Measurements from ENCODE around the gene TERT. TPM values are rescaled to one million over a fixed set of nuclear protein-coding genes. Genes with fewer than 3 reads are reported as not detected.

The TERT gene
- total RNA-seq, 1 experiment from 2014 or later = 0.80 TPM

DNA sequence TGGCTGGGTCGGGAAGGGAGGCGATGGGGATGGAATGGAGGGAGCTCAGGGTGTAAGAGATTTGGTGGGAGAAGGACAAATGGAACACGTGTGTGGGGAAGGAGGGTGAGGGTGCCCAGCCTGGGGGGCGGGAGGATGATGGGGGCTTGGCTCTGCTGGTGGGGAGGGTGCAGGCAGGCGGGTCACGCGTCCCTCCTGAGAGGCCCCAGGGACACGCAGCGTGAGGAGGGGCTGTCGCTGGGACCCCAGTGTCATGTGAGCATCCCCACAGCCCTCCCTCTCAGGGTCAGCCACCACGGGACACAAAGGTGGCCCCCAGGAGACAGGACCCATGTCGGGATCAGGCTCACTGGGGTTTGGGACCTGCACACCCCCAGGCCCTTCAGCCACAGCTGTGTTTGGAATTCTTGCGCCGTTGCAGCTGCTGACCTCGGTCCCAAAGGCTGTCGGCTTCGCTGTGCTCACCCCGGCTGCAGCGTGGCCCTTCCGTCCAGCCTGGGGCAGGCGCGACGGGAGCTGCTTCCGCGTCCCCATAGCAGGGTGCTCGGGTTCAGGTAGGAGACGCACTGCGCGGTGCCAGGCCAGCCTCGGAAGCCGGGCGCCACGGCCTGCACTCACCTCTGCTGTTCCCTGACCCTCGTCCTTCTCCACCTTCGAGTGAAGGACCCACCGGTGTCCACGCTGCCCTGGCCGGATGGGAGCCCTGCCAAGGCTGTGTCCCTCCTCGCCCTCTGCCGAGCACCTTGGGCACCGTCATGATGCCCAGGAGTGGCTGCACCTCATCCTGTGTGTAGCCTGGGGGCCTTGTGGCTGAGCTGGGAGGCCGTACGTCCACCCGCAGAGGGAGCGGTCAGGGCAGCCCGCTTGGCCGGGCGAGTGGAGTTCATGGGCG is 88.1 kb downstream of the TERT start:
- intact Hi-C loops (cut with micrococcal nuclease) = no loop called here
- no peaks in the 10 kb centered on the region for H3K9me3 ChIP-seq (ENCODE audit: low read length)
- no peaks in the 10 kb centered on the region for H3F3A ChIP-seq (ENCODE audit: low read length, unreplicated experiment)
- H2AFZ ChIP-seq (ENCODE audit: low read length) = no peak overlapping the region
- no TSS peak for BruUV-seq (replicated peaks)
- no peak for DNase-seq
- H3K4me3 ChIP-seq (ENCODE audit: low read length) = no peak overlapping the region
- no peak overlapping the region for H3K4me2 ChIP-seq (ENCODE audit: low read length)
- ChIA-PET CTCF (no interaction called here), POLR2A (ENCODE audit: unreplicated experiment) (no interaction called here)
- H3K79me2 ChIP-seq (ENCODE audit: low read length) = no peaks in the 10 kb centered on the region
- no peak for ATAC-seq
- no peaks in the 10 kb centered on the region for H3K9me2 ChIP-seq (replicated peaks; ENCODE audit: low read length)
- no peaks in the 10 kb centered on the region for H3K4me1 ChIP-seq (ENCODE audit: insufficient read depth, low read length)
- no peaks in the 10 kb centered on the region for H4K20me1 ChIP-seq (ENCODE audit: low read length)
- peaks cover 5% of the 10 kb centered on the region for H3K27me3 ChIP-seq (ENCODE audit: low read length)
- H3K36me3 ChIP-seq (ENCODE audit: low read depth, low read length) = no peaks in the 10 kb centered on the region
- no peak overlapping the region for H3K9ac ChIP-seq (ENCODE audit: low read length)
- no peak for TF ChIP-seq EZH2phosphoT487 (IDR thresholded peaks at IDR 0.05; ENCODE audit: borderline replicate concordance, low read length)
- no peak for TF ChIP-seq EZH2 (IDR thresholded peaks at IDR 0.05; ENCODE audit: low read length, unreplicated experiment)
- TF ChIP-seq CTCF (conservative IDR thresholded peaks at IDR 0.05; ENCODE audit: low read depth, low read length) = no peak
- H3K27ac ChIP-seq (ENCODE audit: low read length) = no peak overlapping the region

DNA sequence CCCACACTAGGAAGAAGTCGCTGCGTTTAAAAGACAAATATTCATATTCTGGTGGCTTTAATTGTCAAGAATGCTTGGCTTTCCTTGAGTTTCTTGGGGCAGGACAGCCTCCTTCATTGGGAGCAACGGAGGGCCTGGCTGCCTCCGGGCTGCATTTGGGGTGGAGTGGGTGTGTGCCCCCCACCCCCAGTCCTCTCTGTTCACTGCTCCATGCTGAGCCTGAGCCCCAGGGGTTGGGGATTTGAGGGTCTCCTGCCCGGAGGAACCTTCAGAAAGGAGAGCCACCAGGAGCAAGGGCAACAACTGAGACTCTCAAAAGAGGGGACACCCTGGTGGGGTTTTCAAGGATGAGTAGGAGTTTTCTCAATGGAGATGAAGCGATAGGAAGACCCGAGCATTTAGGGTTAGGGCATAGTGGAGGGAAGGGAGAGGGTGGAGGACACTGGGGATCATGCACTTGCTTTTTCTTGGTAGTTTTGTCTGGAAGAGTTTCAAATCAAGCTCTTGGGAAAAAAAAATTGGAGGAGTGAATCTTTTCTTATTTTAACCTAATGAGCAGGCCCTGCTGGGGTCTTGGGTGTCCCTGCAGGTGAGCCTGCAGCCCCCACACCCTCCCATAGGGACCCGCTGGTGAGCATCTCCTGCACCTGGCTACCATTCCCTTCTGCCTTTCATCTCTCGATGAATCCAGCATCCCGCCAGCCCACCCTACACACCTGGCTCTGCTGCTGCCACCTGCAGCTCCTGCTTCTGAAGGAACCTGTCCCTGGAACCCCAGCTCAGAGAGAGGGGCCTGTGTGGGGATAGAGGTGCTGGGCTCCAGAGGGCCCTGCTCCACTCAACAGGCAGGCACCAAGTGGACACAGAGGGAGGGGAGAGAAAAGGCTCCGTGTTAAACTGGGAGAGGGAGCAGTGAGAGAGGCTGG is 89.3 kb downstream of the TERT start:
- Histone ChIP-seq H4K20me1 (ENCODE audit: low read length) (no peaks in the 10 kb centered on the region), H3K9me3 (ENCODE audit: low read length) (no peaks in the 10 kb centered on the region), H3K79me2 (ENCODE audit: low read length) (no peaks in the 10 kb centered on the region), H3K27me3 (ENCODE audit: low read length) (peaks cover 18% of the 10 kb centered on the region), H3K9me2 (replicated peaks; ENCODE audit: low read length) (no peaks in the 10 kb centered on the region), H3F3A (ENCODE audit: low read length, unreplicated experiment) (no peaks in the 10 kb centered on the region), H2AFZ (ENCODE audit: low read length) (no peak overlapping the region), H3K4me1 (ENCODE audit: insufficient read depth, low read length) (no peaks in the 10 kb centered on the region), H3K4me2 (ENCODE audit: low read length) (no peak overlapping the region), H3K4me3 (ENCODE audit: low read length) (no peak overlapping the region), H3K9ac (ENCODE audit: low read length) (no peak overlapping the region), H3K36me3 (ENCODE audit: low read depth, low read length) (no peaks in the 10 kb centered on the region), H3K27ac (ENCODE audit: low read length) (no peak overlapping the region)
- TF ChIP-seq CTCF (conservative IDR thresholded peaks at IDR 0.05; ENCODE audit: low read depth, low read length) (no peak), EZH2 (IDR thresholded peaks at IDR 0.05; ENCODE audit: low read length, unreplicated experiment) (no peak), EZH2phosphoT487 (IDR thresholded peaks at IDR 0.05; ENCODE audit: borderline replicate concordance, low read length) (no peak)
- ChIA-PET POLR2A (ENCODE audit: unreplicated experiment) (no interaction called here), CTCF (interaction anchor here (1.1 kb wide), 2 partner anchors 31 to 439 kb away, joined by 6 to 7 read pairs; no protein-coding TSS in a partner anchor)
- DNase-seq = no peak
- intact Hi-C loops (cut with micrococcal nuclease) = no loop called here
- BruUV-seq (replicated peaks) = no TSS peak
- ATAC-seq = no peak

Data from PC-3 (cell line).